CD4-positive, alpha-beta T cell treated with Interleukin-4 for 4 hours (primary cell): ENCODE measurements around the gene FILIP1.
"Not testable (repeated sequence)": the region's sequence is repeated elsewhere in the genome, so short reads cannot be mapped to it uniquely, and the experiment has no call there.

Experiments used
- DNase-seq: peaks from one replicate; pipeline ENCODE4 v3.0.0-alpha.2; 2020

FILIP1 gene

GRCh38 chr6:75414445-75415021, 79.1 kb downstream of the FILIP1 start:
- DNase-seq, result no peak

- no peak for DNase-seq
Observed at GRCh38 chr6:75412969-75413662, 80.5 kb downstream of the FILIP1 start.

- not testable (repeated sequence) for DNase-seq
Observed at GRCh38 chr6:75410564-75410963, 83.0 kb downstream of the FILIP1 start.

- no peak for DNase-seq
Observed at GRCh38 chr6:75409928-75410327, 83.7 kb downstream of the FILIP1 start.

- DNase-seq, result no peak
Observed at GRCh38 chr6:75409286-75409685, 84.3 kb downstream of the FILIP1 start.

GRCh38 chr6:75403563-75404080, 90.0 kb downstream of the FILIP1 start:
- no peak for DNase-seq

GRCh38 chr6:75402296-75402695, 91.3 kb downstream of the FILIP1 start:
- DNase-seq, result no peak

GRCh38 chr6:75397656-75398465, 95.7 kb downstream of the FILIP1 start:
- DNase-seq, result no peak

GRCh38 chr6:75397171-75397570, 96.4 kb downstream of the FILIP1 start:
- DNase-seq, result no peak

GRCh38 chr6:75396005-75396800, 97.4 kb downstream of the FILIP1 start:
- no peak for DNase-seq

GRCh38 chr6:75393806-75394205, 99.8 kb downstream of the FILIP1 start:
- DNase-seq, result no peak

- DNase-seq, result no peak
Observed at GRCh38 chr6:75391276-75391675, 102.3 kb downstream of the FILIP1 start.

- DNase-seq, result no peak
Observed at GRCh38 chr6:75386050-75386770, 107.4 kb downstream of the FILIP1 start.

- no peak for DNase-seq
Observed at GRCh38 chr6:75384116-75384515, 109.5 kb downstream of the FILIP1 start.

GRCh38 chr6:75382634-75382900, 111.0 kb downstream of the FILIP1 start:
- no peak for DNase-seq

- DNase-seq, result no peak
Observed at GRCh38 chr6:75381877-75382633, 111.5 kb downstream of the FILIP1 start.

GRCh38 chr6:75379536-75379935, 114.1 kb downstream of the FILIP1 start:
- no peak for DNase-seq

GRCh38 chr6:75378101-75378500, 115.5 kb downstream of the FILIP1 start:
- DNase-seq, result no peak

- DNase-seq, result no peak
Observed at GRCh38 chr6:75377386-75377785, 116.2 kb downstream of the FILIP1 start.

GRCh38 chr6:75376347-75377024, 117.1 kb downstream of the FILIP1 start:
- DNase-seq, result no peak

GRCh38 chr6:75374961-75375400, 118.6 kb downstream of the FILIP1 start:
- DNase-seq, result no peak
